ENCODE data around the gene ETV5.
A peak's percentile ranks its signal among the peaks of the same experiment; 100 is the strongest.

- TF ChIP-seq, protein P1, sequence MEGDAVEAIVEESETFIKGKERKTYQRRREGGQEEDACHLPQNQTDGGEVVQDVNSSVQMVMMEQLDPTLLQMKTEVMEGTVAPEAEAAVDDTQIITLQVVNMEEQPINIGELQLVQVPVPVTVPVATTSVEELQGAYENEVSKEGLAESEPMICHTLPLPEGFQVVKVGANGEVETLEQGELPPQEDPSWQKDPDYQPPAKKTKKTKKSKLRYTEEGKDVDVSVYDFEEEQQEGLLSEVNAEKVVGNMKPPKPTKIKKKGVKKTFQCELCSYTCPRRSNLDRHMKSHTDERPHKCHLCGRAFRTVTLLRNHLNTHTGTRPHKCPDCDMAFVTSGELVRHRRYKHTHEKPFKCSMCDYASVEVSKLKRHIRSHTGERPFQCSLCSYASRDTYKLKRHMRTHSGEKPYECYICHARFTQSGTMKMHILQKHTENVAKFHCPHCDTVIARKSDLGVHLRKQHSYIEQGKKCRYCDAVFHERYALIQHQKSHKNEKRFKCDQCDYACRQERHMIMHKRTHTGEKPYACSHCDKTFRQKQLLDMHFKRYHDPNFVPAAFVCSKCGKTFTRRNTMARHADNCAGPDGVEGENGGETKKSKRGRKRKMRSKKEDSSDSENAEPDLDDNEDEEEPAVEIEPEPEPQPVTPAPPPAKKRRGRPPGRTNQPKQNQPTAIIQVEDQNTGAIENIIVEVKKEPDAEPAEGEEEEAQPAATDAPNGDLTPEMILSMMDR (tag by site-specific recombination; IDR thresholded peaks at IDR 0.05), result no peak
- TF ChIP-seq HOXA7 (CRISPR knock-in tag; IDR thresholded peaks at IDR 0.05; ENCODE audit: borderline replicate concordance) (no peak), ZBTB1 (tag by site-specific recombination; IDR thresholded peaks at IDR 0.05) (no peak), ZNF792 (tag by site-specific recombination; IDR thresholded peaks at IDR 0.05) (no peak), ZNF138 (tag by site-specific recombination; IDR thresholded peaks at IDR 0.05; ENCODE audit: borderline replicate concordance) (no peak)
- TF ChIP-seq, protein P2, sequence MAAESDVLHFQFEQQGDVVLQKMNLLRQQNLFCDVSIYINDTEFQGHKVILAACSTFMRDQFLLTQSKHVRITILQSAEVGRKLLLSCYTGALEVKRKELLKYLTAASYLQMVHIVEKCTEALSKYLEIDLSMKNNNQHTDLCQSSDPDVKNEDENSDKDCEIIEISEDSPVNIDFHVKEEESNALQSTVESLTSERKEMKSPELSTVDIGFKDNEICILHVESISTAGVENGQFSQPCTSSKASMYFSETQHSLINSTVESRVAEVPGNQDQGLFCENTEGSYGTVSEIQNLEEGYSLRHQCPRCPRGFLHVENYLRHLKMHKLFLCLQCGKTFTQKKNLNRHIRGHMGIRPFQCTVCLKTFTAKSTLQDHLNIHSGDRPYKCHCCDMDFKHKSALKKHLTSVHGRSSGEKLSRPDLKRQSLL (tag by site-specific recombination; IDR thresholded peaks at IDR 0.05), result no peak
- TF ChIP-seq, protein P3, sequence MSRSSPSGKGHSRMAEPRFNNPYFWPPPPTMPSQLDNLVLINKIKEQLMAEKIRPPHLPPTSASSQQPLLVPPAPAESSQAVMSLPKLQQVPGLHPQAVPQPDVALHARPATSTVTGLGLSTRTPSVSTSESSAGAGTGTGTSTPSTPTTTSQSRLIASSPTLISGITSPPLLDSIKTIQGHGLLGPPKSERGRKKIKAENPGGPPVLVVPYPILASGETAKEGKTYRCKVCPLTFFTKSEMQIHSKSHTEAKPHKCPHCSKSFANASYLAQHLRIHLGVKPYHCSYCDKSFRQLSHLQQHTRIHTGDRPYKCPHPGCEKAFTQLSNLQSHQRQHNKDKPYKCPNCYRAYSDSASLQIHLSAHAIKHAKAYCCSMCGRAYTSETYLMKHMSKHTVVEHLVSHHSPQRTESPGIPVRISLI (tag by site-specific recombination; IDR thresholded peaks at IDR 0.05), result peak; percentile 22; the same call in 1 of the 2 replicates
- TF ChIP-seq, protein P4, sequence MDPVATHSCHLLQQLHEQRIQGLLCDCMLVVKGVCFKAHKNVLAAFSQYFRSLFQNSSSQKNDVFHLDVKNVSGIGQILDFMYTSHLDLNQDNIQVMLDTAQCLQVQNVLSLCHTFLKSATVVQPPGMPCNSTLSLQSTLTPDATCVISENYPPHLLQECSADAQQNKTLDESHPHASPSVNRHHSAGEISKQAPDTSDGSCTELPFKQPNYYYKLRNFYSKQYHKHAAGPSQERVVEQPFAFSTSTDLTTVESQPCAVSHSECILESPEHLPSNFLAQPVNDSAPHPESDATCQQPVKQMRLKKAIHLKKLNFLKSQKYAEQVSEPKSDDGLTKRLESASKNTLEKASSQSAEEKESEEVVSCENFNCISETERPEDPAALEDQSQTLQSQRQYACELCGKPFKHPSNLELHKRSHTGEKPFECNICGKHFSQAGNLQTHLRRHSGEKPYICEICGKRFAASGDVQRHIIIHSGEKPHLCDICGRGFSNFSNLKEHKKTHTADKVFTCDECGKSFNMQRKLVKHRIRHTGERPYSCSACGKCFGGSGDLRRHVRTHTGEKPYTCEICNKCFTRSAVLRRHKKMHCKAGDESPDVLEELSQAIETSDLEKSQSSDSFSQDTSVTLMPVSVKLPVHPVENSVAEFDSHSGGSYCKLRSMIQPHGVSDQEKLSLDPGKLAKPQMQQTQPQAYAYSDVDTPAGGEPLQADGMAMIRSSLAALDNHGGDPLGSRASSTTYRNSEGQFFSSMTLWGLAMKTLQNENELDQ (tag by site-specific recombination; IDR thresholded peaks at IDR 0.05; ENCODE audit: low read depth), result no peak
- TF ChIP-seq, protein P5, sequence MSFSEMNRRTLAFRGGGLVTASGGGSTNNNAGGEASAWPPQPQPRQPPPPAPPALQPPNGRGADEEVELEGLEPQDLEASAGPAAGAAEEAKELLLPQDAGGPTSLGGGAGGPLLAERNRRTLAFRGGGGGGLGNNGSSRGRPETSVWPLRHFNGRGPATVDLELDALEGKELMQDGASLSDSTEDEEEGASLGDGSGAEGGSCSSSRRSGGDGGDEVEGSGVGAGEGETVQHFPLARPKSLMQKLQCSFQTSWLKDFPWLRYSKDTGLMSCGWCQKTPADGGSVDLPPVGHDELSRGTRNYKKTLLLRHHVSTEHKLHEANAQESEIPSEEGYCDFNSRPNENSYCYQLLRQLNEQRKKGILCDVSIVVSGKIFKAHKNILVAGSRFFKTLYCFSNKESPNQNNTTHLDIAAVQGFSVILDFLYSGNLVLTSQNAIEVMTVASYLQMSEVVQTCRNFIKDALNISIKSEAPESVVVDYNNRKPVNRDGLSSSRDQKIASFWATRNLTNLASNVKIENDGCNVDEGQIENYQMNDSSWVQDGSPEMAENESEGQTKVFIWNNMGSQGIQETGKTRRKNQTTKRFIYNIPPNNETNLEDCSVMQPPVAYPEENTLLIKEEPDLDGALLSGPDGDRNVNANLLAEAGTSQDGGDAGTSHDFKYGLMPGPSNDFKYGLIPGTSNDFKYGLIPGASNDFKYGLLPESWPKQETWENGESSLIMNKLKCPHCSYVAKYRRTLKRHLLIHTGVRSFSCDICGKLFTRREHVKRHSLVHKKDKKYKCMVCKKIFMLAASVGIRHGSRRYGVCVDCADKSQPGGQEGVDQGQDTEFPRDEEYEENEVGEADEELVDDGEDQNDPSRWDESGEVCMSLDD (tag by site-specific recombination; IDR thresholded peaks at IDR 0.05), result no peak
Observed at GRCh38 chr3:186069199-186069598, 39.7 kb downstream of the ETV5 start.
